Neutrophil (primary cell): ENCODE data around the gene PPARG.
A peak's percentile ranks its signal among the peaks of the same experiment; 100 is the strongest.

ENCODE experiments used
- H3K27ac ChIP-seq: fragments of 200-600 bp; sonication (generic); 2 replicates; pipeline ENCODE4 v1.5.1; 2016; ENCODE audit warnings: mild to moderate bottlenecking, moderate library complexity
- H3K27me3 ChIP-seq: fragments of 200-600 bp; sonication (generic); 2 replicates; pipeline ENCODE4 v1.6.0; 2016; ENCODE audit warnings: mild to moderate bottlenecking
- H3K36me3 ChIP-seq: fragments of 200-600 bp; sonication (generic); 2 replicates; pipeline ENCODE4 v1.5.1; 2017
- H3K4me1 ChIP-seq, 2 experiments: fragments of 200-600 bp in 1 of 2; sonication (generic) in 1 of 2; 1 replicate in 1 of 2; 2 replicates in 1 of 2; pipeline versions ENCODE4 v1.5.1 to v1.6.1; 2013 to 2016; ENCODE audit warnings: low read depth in 1 of 2, low read length in 1 of 2, mild to moderate bottlenecking in 1 of 2, moderate library complexity in 1 of 2; ENCODE audit not compliant: control insufficient read depth in 1 of 2, insufficient read depth in 1 of 2
- H3K4me3 ChIP-seq, 2 experiments: fragments of 200-600 bp in 1 of 2; sonication (generic) in 1 of 2; 1 replicate in 1 of 2; 2 replicates in 1 of 2; pipeline ENCODE4 v1.5.1; 2013 to 2016; ENCODE audit warnings: low read depth in 1 of 2, low read length in 1 of 2, mild to moderate bottlenecking in 1 of 2, moderate library complexity in 1 of 2
- H3K9me3 ChIP-seq: fragments of 200-600 bp; sonication (generic); 2 replicates; pipeline ENCODE4 v1.5.1; 2016
- CTCF ChIP-seq: fragments of 200-600 bp; sonication (generic); IDR thresholded peaks from 2 replicates; pipeline ENCODE4 v1.5.1; 2016; ENCODE audit warnings: antibody characterized with exemption

PPARG gene

GRCh38 chr3:12316729-12317351, 28.0 kb downstream of the PPARG start:
- H3K4me3 ChIP-seq: no peak overlapping the region
- no peaks in the 10 kb centered on the region for H3K9me3 ChIP-seq
- TF ChIP-seq CTCF: no peak
- no peaks in the 10 kb centered on the region for H3K4me1 ChIP-seq
- peaks cover 77% of the 10 kb centered on the region for H3K27me3 ChIP-seq
- H3K27ac ChIP-seq: no peak overlapping the region
- H3K36me3 ChIP-seq: no peaks in the 10 kb centered on the region

GRCh38 chr3:12317914-12318313, 29.0 kb downstream of the PPARG start:
- Histone ChIP-seq H3K4me3 (no peak overlapping the region), H3K9me3 (no peaks in the 10 kb centered on the region), H3K36me3 (no peaks in the 10 kb centered on the region), H3K27ac (no peak overlapping the region), H3K4me1 (peaks cover 4 to 9% of the 10 kb centered on the region in 2 experiments), H3K27me3 (peaks cover 71% of the 10 kb centered on the region)
- TF ChIP-seq CTCF: no peak

GRCh38 chr3:12318758-12319621, 30.1 kb downstream of the PPARG start:
- no peaks in the 10 kb centered on the region for H3K36me3 ChIP-seq
- H3K27me3 ChIP-seq: peaks cover 61% of the 10 kb centered on the region
- no peaks in the 10 kb centered on the region for H3K9me3 ChIP-seq
- H3K4me3 ChIP-seq: no peak overlapping the region
- no peak overlapping the region for H3K27ac ChIP-seq
- peaks cover 15 to 20% of the 10 kb centered on the region in 2 experiments for H3K4me1 ChIP-seq
- TF ChIP-seq CTCF: no peak

GRCh38 chr3:12321015-12321414, 32.1 kb downstream of the PPARG start:
- H3K4me1 ChIP-seq: peaks cover 35 to 40% of the 10 kb centered on the region in 2 experiments
- no peak for TF ChIP-seq CTCF
- no peaks in the 10 kb centered on the region for H3K9me3 ChIP-seq
- H3K27me3 ChIP-seq: peaks cover 43% of the 10 kb centered on the region
- H3K4me3 ChIP-seq: no peak overlapping the region
- no peak overlapping the region for H3K27ac ChIP-seq
- no peaks in the 10 kb centered on the region for H3K36me3 ChIP-seq

GRCh38 chr3:12323237-12323636, 34.4 kb downstream of the PPARG start:
- Histone ChIP-seq H3K9me3 (no peaks in the 10 kb centered on the region), H3K4me3 (peak overlapping the region in 1 of 2 experiments; percentile 30), H3K27ac (peak overlapping the region; percentile 77), H3K4me1 (peaks cover 53 to 55% of the 10 kb centered on the region in 2 experiments), H3K27me3 (peaks cover 32% of the 10 kb centered on the region), H3K36me3 (no peaks in the 10 kb centered on the region)
- TF ChIP-seq CTCF: no peak
